ENCODE data around the gene SCARF2.

The SCARF2 gene

DNA sequence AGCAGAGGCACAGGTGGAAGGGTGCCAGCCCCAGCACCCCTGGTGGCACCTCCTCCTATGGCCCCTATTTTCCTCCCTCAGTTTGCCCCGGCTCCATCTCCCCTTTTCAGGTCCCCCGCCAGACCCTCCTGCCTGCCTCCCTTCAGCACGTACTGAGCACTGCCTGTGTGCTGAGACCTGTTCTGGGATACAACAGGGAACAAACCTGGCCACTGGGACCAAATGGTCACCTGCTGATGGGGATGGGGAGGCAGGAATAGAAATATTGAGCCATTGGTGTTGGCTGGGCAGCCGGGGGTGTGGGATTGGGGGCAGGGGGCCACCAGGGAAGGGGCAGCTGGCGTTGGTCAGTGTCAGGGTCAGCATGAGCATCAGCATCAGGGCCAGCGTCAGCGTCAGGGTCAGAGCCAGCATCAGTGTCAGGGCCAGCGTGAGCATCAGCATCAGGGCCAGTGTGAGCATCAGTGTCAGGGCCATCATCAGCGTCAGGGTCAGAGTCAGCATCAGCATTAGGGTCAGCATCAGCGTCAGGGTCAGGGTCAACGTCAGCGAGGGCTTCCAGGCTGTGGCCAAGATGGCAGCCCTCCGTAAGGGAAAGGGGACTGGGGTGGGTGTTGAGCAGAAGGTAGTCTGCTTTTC, 36.1 kb downstream of the SCARF2 start:
- no peak for DNase-seq (ENCODE audit: low read depth)
- H3K4me3 ChIP-seq (ENCODE audit: low read depth, low read length), result no peak overlapping the region
- TF ChIP-seq POLR2A (IDR thresholded peaks at IDR 0.05; ENCODE audit: extremely low read depth, insufficient read length) (no peak), MYC (IDR thresholded peaks at IDR 0.05; ENCODE audit: low read depth, low read length) (no peak)
- TF ChIP-seq, protein P1, sequence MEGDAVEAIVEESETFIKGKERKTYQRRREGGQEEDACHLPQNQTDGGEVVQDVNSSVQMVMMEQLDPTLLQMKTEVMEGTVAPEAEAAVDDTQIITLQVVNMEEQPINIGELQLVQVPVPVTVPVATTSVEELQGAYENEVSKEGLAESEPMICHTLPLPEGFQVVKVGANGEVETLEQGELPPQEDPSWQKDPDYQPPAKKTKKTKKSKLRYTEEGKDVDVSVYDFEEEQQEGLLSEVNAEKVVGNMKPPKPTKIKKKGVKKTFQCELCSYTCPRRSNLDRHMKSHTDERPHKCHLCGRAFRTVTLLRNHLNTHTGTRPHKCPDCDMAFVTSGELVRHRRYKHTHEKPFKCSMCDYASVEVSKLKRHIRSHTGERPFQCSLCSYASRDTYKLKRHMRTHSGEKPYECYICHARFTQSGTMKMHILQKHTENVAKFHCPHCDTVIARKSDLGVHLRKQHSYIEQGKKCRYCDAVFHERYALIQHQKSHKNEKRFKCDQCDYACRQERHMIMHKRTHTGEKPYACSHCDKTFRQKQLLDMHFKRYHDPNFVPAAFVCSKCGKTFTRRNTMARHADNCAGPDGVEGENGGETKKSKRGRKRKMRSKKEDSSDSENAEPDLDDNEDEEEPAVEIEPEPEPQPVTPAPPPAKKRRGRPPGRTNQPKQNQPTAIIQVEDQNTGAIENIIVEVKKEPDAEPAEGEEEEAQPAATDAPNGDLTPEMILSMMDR (IDR thresholded peaks at IDR 0.05; ENCODE audit: low read depth, low read length), result no peak
- TF ChIP-seq, protein P2, sequence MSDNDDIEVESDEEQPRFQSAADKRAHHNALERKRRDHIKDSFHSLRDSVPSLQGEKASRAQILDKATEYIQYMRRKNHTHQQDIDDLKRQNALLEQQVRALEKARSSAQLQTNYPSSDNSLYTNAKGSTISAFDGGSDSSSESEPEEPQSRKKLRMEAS (IDR thresholded peaks at IDR 0.05; ENCODE audit: low read depth, low read length), result no peak

DNA sequence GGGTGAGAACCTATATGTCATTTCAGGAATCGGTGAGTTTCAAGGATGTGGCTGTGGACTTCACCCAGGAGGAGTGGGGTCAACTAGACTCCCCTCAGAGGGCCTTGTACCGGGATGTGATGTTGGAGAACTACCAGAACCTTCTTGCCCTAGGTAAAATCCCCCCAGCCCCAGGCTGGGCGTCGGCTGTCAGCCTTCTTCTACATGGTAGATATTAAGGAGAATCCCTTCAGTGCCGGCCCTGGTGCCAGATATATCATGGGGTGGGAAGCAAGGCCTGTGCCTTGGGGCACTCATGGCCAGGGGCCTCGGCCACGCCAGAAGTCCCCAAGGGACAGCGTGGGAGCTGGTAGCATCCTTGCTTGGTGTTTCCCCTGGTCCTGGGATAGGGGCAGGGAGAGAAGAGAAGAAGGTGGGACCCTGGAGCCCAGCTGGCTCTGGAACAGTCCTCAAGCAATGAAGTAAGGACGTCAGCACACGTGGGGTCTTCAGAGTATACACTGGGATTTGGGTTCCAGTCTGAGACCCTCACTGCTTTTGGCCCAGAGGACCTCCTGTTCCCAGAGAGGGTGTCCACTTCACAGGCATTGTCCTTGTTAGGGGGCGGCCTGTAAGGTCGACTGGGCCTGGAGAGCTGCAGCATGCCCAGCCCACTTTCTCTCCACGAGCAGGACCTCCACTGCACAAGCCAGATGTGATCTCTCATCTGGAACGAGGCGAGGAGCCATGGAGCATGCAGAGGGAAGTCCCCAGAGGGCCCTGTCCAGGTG, 36.8 kb downstream of the SCARF2 start:
- DNase-seq (ENCODE audit: low read depth), result no peak
- no peak overlapping the region for H3K4me3 ChIP-seq (ENCODE audit: low read depth, low read length)
- TF ChIP-seq, protein P1 (IDR thresholded peaks at IDR 0.05; ENCODE audit: low read depth, low read length), result no peak
- TF ChIP-seq POLR2A (IDR thresholded peaks at IDR 0.05; ENCODE audit: extremely low read depth, insufficient read length) (no peak), MYC (IDR thresholded peaks at IDR 0.05; ENCODE audit: low read depth, low read length) (no peak)
- TF ChIP-seq, protein P2 (IDR thresholded peaks at IDR 0.05; ENCODE audit: low read depth, low read length), result no peak

DNA sequence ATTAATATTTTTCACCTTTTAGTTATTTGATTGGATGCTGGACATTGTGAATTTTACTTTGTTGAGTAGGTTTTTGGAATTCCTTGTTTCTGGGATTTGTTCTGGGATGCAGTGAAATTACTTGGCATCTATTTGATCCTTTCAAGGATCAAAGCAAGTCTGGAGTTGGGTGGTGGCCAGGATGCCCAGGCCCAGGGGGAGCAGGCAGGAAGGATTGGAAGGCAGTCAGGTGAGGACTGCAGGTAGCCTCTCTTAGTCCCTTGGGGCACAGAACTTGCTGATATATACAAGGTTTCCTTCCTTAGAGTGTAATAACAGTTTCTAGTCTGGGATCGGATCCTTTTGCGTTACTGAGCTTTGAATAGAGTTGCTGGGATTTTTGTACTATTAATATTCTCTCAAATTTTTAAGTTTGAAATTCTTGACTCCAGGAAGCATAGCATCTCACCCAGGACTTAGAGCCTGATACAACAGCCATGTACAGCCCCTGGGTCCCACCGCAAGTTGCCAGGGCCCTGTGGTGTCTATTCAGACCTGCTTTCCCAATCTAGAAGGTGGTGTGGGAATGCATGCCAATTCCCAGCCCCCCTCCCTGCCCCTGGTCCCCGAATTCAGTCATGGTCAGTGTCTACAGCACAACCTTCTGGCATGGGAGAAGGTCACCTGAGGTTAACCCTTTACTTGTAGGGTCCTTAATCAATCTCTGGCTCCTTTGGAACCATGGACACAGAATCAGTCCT, 37.6 kb downstream of the SCARF2 start:
- TF ChIP-seq MYC (IDR thresholded peaks at IDR 0.05; ENCODE audit: low read depth, low read length), result no peak
- TF ChIP-seq, protein P1 (IDR thresholded peaks at IDR 0.05; ENCODE audit: low read depth, low read length), result no peak
- no peak for TF ChIP-seq POLR2A (IDR thresholded peaks at IDR 0.05; ENCODE audit: extremely low read depth, insufficient read length)
- TF ChIP-seq, protein P2 (IDR thresholded peaks at IDR 0.05; ENCODE audit: low read depth, low read length), result no peak
- H3K4me3 ChIP-seq (ENCODE audit: low read depth, low read length), result no peak overlapping the region
- no peak for DNase-seq (ENCODE audit: low read depth)

DNA sequence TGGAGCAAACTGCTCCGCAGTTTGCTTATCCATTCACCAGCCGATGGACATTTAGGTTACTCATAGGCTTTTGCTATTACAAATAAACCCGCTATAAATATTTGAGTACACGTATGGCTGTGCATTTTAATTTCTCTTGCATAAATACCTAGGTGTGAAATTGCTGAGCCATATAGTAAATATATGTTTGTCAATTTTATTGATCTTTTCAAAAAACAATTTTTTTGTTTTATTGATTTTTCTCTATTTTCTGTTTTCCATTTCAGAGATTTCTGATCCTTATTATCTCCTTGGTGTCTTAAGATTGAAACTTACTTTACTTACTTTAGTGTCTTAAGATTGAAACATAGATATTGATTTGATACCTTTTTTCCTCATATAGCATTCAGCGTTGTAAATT, 39.2 kb downstream of the SCARF2 start:
- no peak for DNase-seq (ENCODE audit: low read depth)
- TF ChIP-seq, protein P2 (IDR thresholded peaks at IDR 0.05; ENCODE audit: low read depth, low read length), result no peak
- TF ChIP-seq MYC (IDR thresholded peaks at IDR 0.05; ENCODE audit: low read depth, low read length) (no peak), POLR2A (IDR thresholded peaks at IDR 0.05; ENCODE audit: extremely low read depth, insufficient read length) (no peak)
- TF ChIP-seq, protein P1 (IDR thresholded peaks at IDR 0.05; ENCODE audit: low read depth, low read length), result no peak
- no peak overlapping the region for H3K4me3 ChIP-seq (ENCODE audit: low read depth, low read length)

DNA sequence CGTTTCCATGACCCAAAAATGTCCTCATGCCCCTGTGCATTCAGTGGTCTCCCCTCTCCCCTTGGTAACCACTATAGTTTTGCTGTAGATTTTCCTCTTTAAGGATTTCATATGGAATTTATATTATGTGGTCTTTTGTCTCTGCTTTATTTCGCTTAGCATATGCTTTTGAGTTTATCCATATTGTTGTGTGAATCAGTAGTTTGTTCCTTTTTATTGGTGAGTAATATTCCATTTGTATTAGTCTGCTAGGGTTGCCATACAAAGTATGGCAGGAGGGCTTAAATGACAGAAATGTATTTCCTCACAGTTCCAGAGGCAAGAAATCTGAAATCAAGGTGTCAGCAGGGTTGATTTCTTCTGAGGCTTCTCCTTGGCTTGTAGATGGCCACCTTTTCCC, 40.1 kb downstream of the SCARF2 start:
- TF ChIP-seq, protein P1 (IDR thresholded peaks at IDR 0.05; ENCODE audit: low read depth, low read length), result no peak
- no peak for TF ChIP-seq POLR2A (IDR thresholded peaks at IDR 0.05; ENCODE audit: extremely low read depth, insufficient read length)
- TF ChIP-seq, protein P2 (IDR thresholded peaks at IDR 0.05; ENCODE audit: low read depth, low read length), result no peak
- TF ChIP-seq MYC (IDR thresholded peaks at IDR 0.05; ENCODE audit: low read depth, low read length), result no peak
- H3K4me3 ChIP-seq (ENCODE audit: low read depth, low read length), result no peak overlapping the region
- no peak for DNase-seq (ENCODE audit: low read depth)
